Loucy (cell line): ENCODE data around the gene HENMT1.

Experiments
- H2AFZ ChIP-seq: fragments of 200-600 bp; sonication (generic); 2 replicates; pipeline ENCODE4 v1.6.0; 2016; ENCODE audit warnings: antibody characterized with exemption, mild to moderate bottlenecking, low read length, moderate library complexity
- H3F3A ChIP-seq: fragments of 200-600 bp; 2 replicates; pipeline ENCODE4 v1.6.0; 2016; ENCODE audit warnings: antibody characterized with exemption, low read depth, mild to moderate bottlenecking
- H3K27me3 ChIP-seq: fragments of 200-600 bp; sonication (generic); 2 replicates; pipeline ENCODE4 v1.6.1; 2014; ENCODE audit warnings: low read length, mild to moderate bottlenecking; ENCODE audit not compliant: insufficient read depth, poor library complexity, severe bottlenecking
- H3K36me3 ChIP-seq: fragments of 200-600 bp; sonication (generic); 2 replicates; pipeline ENCODE4 v1.6.1; 2016; ENCODE audit warnings: low read length; ENCODE audit not compliant: insufficient read depth
- H3K4me1 ChIP-seq: fragments of 200-600 bp; sonication (generic); 2 replicates; pipeline ENCODE4 v1.5.1; 2014; ENCODE audit warnings: low read length, mild to moderate bottlenecking; ENCODE audit not compliant: insufficient read depth, poor library complexity, severe bottlenecking
- H3K4me2 ChIP-seq: fragments of 200-600 bp; sonication (generic); 2 replicates; pipeline ENCODE4 v1.6.0; 2014; ENCODE audit warnings: antibody characterized with exemption, low read length, low read depth, mild to moderate bottlenecking; ENCODE audit not compliant: poor library complexity, severe bottlenecking
- H3K4me3 ChIP-seq: fragments of 200-600 bp; sonication (generic); 2 replicates; pipeline ENCODE4 v1.5.1; 2014; ENCODE audit warnings: low read length, mild to moderate bottlenecking, mixed read lengths; ENCODE audit not compliant: poor library complexity, severe bottlenecking
- H3K79me2 ChIP-seq: fragments of 200-600 bp; sonication (generic); 2 replicates; pipeline ENCODE4 v1.6.1; 2014; ENCODE audit warnings: low read length; ENCODE audit not compliant: insufficient read depth
- H3K9ac ChIP-seq: fragments of 200-600 bp; sonication (generic); 2 replicates; pipeline ENCODE4 v1.6.0; 2014; ENCODE audit warnings: mild to moderate bottlenecking, low read depth, low read length, moderate library complexity; ENCODE audit not compliant: poor library complexity, severe bottlenecking
- H3K9me2 ChIP-seq: fragments of 200-600 bp; sonication (generic); replicated peaks from 2 replicates; pipeline ENCODE4 v1.6.1; 2016; ENCODE audit warnings: low read depth, low read length, mixed read lengths
- H3K9me3 ChIP-seq: fragments of 200-600 bp; sonication (generic); 2 replicates; pipeline ENCODE4 v1.6.1; 2014; ENCODE audit warnings: mild to moderate bottlenecking, antibody characterized with exemption, low read length, low read depth; ENCODE audit not compliant: insufficient read depth
- H4K20me1 ChIP-seq: fragments of 200-600 bp; sonication (generic); 2 replicates; pipeline ENCODE4 v1.6.0; 2014; ENCODE audit warnings: antibody characterized with exemption, low read length, mild to moderate bottlenecking; ENCODE audit not compliant: insufficient read depth, poor library complexity, severe bottlenecking
- EZH2phosphoT487 ChIP-seq: fragments of 200-600 bp; IDR thresholded peaks from 2 replicates; pipeline ENCODE4 v1.6.1; 2018; ENCODE audit warnings: antibody characterized with exemption, mild to moderate bottlenecking, moderate library complexity, borderline replicate concordance
- TF ChIP-seq, protein P1 (sequence below): fragments of 200-600 bp; sonication (generic); conservative IDR thresholded peaks from 2 replicates; pipeline ENCODE4 v1.5.1; 2014; ENCODE audit warnings: mild to moderate bottlenecking, antibody characterized with exemption, low read length

Gene HENMT1

GRCh38 chr1:108699375-108700332 is 38.8 kb upstream of the HENMT1 start:
- H3K4me1 ChIP-seq, result peaks cover 39% of the 10 kb centered on the region
- H4K20me1 ChIP-seq, result peaks cover 64% of the 10 kb centered on the region
- no peaks in the 10 kb centered on the region for H3K9me3 ChIP-seq
- no peak overlapping the region for H3K4me3 ChIP-seq
- TF ChIP-seq, protein P1, sequence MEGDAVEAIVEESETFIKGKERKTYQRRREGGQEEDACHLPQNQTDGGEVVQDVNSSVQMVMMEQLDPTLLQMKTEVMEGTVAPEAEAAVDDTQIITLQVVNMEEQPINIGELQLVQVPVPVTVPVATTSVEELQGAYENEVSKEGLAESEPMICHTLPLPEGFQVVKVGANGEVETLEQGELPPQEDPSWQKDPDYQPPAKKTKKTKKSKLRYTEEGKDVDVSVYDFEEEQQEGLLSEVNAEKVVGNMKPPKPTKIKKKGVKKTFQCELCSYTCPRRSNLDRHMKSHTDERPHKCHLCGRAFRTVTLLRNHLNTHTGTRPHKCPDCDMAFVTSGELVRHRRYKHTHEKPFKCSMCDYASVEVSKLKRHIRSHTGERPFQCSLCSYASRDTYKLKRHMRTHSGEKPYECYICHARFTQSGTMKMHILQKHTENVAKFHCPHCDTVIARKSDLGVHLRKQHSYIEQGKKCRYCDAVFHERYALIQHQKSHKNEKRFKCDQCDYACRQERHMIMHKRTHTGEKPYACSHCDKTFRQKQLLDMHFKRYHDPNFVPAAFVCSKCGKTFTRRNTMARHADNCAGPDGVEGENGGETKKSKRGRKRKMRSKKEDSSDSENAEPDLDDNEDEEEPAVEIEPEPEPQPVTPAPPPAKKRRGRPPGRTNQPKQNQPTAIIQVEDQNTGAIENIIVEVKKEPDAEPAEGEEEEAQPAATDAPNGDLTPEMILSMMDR, result no peak
- no peak for TF ChIP-seq EZH2phosphoT487
- no peak overlapping the region for H2AFZ ChIP-seq
- no peaks in the 10 kb centered on the region for H3K9me2 ChIP-seq
- H3K4me2 ChIP-seq, result no peak overlapping the region
- H3F3A ChIP-seq, result peaks cover 19% of the 10 kb centered on the region; the same call in 1 of the 2 replicates
- H3K9ac ChIP-seq, result no peak overlapping the region
- H3K79me2 ChIP-seq, result peaks cover 51% of the 10 kb centered on the region
- no peaks in the 10 kb centered on the region for H3K27me3 ChIP-seq
- H3K36me3 ChIP-seq, result peaks cover 71% of the 10 kb centered on the region

DNA sequence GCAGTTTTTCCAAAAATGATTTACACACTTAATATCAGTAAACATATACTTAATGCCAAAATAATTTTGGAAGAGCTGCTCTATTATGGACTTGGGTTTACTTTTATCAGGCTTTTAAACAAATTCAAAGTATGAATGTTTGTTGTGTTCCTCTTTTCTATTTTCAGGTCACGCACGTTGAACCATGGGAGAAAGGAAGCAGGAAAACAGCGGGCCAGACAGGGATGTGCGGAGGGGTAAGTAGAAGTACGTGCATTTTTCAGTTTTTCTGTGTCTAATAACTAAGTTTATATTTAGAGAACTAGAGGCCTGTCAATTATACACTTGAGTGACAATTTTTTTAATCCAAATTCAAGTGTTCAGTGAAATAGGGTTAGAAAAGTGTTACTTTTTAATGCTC is 34.6 kb upstream of the HENMT1 start:
- H4K20me1 ChIP-seq, result peaks cover 75% of the 10 kb centered on the region
- peak overlapping the region; percentile 86 for H3K4me3 ChIP-seq
- H3F3A ChIP-seq, result peaks cover 17% of the 10 kb centered on the region; the same call in 1 of the 2 replicates
- no peak overlapping the region for H2AFZ ChIP-seq
- peaks cover 53% of the 10 kb centered on the region for H3K36me3 ChIP-seq
- no peaks in the 10 kb centered on the region for H3K9me3 ChIP-seq
- peak overlapping the region; percentile 89 for H3K9ac ChIP-seq
- peaks cover 38% of the 10 kb centered on the region for H3K4me1 ChIP-seq
- peaks cover 89% of the 10 kb centered on the region for H3K79me2 ChIP-seq
- H3K4me2 ChIP-seq, result peak overlapping the region; percentile 83
- TF ChIP-seq EZH2phosphoT487, result no peak
- TF ChIP-seq, protein P1, result no peak
- no peaks in the 10 kb centered on the region for H3K27me3 ChIP-seq
- H3K9me2 ChIP-seq, result no peaks in the 10 kb centered on the region

DNA sequence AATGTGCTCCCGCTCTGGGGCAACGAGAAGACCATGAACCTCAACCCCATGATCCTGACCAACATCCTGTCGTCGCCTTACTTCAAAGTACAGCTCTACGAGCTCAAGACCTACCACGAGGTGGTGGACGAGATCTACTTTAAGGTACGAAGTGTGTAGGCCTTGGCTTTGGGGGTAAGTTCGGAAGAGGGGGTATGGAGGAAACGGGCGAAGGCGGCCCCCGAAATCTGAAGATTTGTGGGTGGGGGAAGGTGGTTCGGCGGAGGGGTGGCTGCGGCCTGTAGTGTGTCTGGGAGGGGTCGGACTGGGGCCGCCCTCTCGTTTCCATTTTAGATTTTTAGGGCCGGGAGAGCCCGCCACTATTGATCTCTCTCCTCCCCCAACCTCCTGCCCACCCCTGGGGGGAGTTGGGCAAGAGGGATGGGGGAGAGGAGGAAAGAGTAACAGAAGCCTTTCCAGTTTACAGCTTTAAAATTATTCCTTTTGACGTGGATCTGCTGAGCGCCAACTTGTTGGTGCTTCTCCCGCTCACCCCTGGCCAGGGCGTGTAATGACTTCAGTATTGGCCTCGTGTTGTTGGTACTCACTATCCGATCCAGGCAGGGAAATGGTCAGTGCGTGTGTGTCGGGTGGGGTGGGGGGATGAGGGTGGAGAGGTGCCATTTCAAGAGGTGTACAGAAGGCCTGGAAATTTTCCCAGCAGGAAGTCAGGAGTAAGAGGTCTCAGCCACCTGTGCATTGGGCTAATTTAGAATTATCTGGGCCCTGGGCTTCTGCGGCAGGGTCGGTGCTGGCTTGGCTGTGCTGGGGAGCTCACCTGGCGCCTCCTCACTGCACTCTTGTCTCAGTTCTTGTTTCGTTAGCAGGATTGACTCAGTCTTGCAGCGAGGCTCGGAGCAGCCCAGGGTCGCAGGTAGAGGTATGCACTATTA is 32.1 kb upstream of the HENMT1 start:
- H3F3A ChIP-seq, result 0 out of 2 replicates have a peak, but pooled peaks cover 5% of the 10 kb centered on the region
- H3K9ac ChIP-seq, result peak overlapping the region; percentile 89
- no peaks in the 10 kb centered on the region for H3K27me3 ChIP-seq
- peak overlapping the region; percentile 76; the same call in 1 of the 2 replicates for H2AFZ ChIP-seq
- peak overlapping the region; percentile 86 for H3K4me3 ChIP-seq
- H4K20me1 ChIP-seq, result peaks cover 58% of the 10 kb centered on the region
- H3K4me1 ChIP-seq, result peaks cover 42% of the 10 kb centered on the region
- H3K79me2 ChIP-seq, result peaks cover 76% of the 10 kb centered on the region
- H3K9me2 ChIP-seq, result no peaks in the 10 kb centered on the region
- H3K9me3 ChIP-seq, result no peaks in the 10 kb centered on the region
- H3K4me2 ChIP-seq, result peak overlapping the region; percentile 83
- peaks cover 27% of the 10 kb centered on the region for H3K36me3 ChIP-seq
- no peak for TF ChIP-seq EZH2phosphoT487
- TF ChIP-seq, protein P1, result peak; percentile 57
